ENCODE measurements around the gene MCM6. TPM values are rescaled to one million over a fixed set of nuclear protein-coding genes. Genes with fewer than 3 reads are reported as not detected.

Gene MCM6
- total RNA-seq, 1 donor from 2014 or later, result 28.9 TPM

DNA sequence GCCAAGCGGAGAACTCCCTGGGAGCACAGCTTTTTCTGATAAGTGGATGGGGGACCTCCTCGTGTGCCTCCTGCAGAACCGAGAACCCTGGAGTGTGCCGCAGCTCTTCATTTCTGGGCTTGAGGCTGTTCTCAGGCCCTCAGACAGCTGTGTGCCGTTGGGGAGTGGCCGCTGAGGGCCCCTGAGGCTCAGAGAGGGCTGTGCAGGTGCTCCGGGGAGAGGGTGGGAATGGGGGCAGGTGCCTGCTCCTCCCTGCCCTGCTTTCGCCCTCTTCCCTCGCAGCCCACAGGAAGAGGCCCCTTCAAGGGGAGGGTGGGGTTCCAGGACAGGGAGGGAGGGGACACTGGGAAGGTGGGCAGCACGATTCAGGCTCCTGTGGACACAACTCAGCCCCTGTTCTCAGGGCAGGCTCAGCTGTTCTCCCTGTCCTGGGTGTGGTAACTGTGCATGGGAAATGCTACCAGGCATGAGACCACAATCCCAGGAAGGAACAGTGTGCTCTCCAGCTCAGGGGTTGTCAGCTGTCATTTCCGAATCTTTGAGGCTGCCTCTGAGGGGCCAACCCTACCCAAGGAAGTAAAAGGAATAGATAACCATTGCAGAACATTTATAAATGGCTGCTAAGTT, 50.6 kb downstream of the MCM6 start:
- DNase-seq (no peak), ATAC-seq (ENCODE audit: low read depth) (no peak)
- peaks cover 15% of the 10 kb centered on the region for H3K9me3 Mint-ChIP-seq
- peaks cover 2% of the 10 kb centered on the region for H3K36me3 Mint-ChIP-seq (ENCODE audit: low read depth)
- TF ChIP-seq CTCF (IDR thresholded peaks at IDR 0.05), result no peak
- POLR2A ChIA-PET, result no interaction called here
- H3K4me1 Mint-ChIP-seq, result no peaks in the 10 kb centered on the region
- intact Hi-C loops (cut with micrococcal nuclease), result no loop called here
- H3K27ac Mint-ChIP-seq, result no peak overlapping the region
- CTCF ChIA-PET, result no interaction called here
- H3K27me3 Mint-ChIP-seq, result peaks cover 2% of the 10 kb centered on the region
- no peak overlapping the region for H3K4me3 Mint-ChIP-seq

DNA sequence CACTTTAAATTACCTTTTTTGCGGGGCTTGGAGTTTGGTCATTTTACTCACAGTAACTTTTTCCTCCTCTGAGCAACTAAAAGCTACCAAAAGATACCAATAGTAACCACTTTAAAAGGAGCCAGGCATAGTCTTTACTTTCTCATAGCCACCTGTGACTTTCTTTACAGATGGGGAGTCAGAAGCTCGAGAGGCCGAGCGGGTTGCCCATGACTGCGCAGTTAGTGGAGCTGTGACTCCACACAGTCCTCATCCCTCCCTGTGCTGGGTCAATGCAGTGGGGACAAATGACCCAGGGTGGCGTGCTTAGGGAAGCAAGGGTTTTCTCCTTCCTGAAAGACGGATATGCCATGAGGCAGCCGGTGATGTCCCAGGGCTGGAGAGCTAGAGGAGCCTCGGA, 51.1 kb downstream of the MCM6 start:
- H3K27ac Mint-ChIP-seq, result no peak overlapping the region
- H3K4me3 Mint-ChIP-seq, result no peak overlapping the region
- TF ChIP-seq CTCF (IDR thresholded peaks at IDR 0.05), result no peak
- H3K36me3 Mint-ChIP-seq (ENCODE audit: low read depth), result peaks cover 2% of the 10 kb centered on the region
- ChIA-PET CTCF (no interaction called here), POLR2A (no interaction called here)
- H3K27me3 Mint-ChIP-seq, result peaks cover 2% of the 10 kb centered on the region
- H3K4me1 Mint-ChIP-seq, result peaks cover 3% of the 10 kb centered on the region
- intact Hi-C loops (cut with micrococcal nuclease), result no loop called here
- ATAC-seq (ENCODE audit: low read depth), result no peak
- peaks cover 15% of the 10 kb centered on the region for H3K9me3 Mint-ChIP-seq
- DNase-seq, result no peak

DNA sequence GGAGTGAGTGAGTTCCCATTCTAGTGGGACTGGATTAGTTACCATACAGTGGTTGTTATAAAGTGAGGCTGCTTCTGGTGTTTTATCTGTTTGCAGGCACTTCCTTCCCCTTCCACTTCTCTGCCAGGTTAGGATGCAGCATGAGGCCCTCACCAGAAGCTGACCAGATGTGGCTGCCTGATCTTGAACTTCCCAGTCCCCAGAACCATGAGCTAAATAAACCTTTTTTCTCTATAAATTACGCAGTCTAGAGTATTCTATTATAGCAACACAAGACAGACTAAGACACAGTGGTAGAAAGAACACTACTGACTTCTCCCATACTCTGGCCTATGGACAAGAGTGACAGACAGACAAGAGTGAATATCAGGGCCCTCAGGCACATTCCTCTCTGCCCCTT, 53.4 kb downstream of the MCM6 start:
- Mint-ChIP-seq H3K36me3 (ENCODE audit: low read depth) (peaks cover 2% of the 10 kb centered on the region), H3K4me3 (no peak overlapping the region), H3K27ac (no peak overlapping the region), H3K4me1 (peaks cover 3% of the 10 kb centered on the region), H3K9me3 (peaks cover 15% of the 10 kb centered on the region), H3K27me3 (peaks cover 6% of the 10 kb centered on the region)
- no peak for ATAC-seq (ENCODE audit: low read depth)
- POLR2A ChIA-PET, result no interaction called here
- CTCF ChIA-PET, result no interaction called here
- DNase-seq, result no peak
- TF ChIP-seq CTCF (IDR thresholded peaks at IDR 0.05), result no peak
- intact Hi-C loops (cut with micrococcal nuclease), result no loop called here

DNA sequence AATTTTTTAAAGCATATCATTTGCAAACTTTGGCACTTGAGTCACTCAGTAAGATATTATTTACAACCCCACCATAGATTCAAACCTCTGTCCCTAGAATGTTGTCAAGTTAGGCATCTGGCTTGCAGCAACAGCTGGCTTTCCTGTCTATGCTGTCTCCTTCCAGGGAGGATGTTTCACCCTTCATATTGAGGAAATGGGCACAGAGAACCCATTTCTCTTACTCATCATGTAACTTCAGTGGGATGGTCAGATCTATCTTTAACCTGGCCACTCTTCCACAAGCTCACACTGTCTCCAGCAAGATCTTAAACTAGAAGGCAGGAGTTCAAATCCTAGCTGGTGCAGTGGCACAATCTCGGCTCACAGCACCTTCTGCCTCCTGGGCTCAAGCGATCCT, 55.1 kb downstream of the MCM6 start:
- no peak overlapping the region for H3K4me3 Mint-ChIP-seq
- CTCF ChIA-PET, result no interaction called here
- peaks cover 2% of the 10 kb centered on the region for H3K36me3 Mint-ChIP-seq (ENCODE audit: low read depth)
- H3K4me1 Mint-ChIP-seq, result peaks cover 3% of the 10 kb centered on the region
- intact Hi-C loops (cut with micrococcal nuclease), result no loop called here
- no peak for DNase-seq
- peaks cover 15% of the 10 kb centered on the region for H3K9me3 Mint-ChIP-seq
- H3K27me3 Mint-ChIP-seq, result peaks cover 6% of the 10 kb centered on the region
- TF ChIP-seq CTCF (IDR thresholded peaks at IDR 0.05), result no peak
- no peak overlapping the region for H3K27ac Mint-ChIP-seq
- no peak for ATAC-seq (ENCODE audit: low read depth)
- POLR2A ChIA-PET, result interaction anchor here (0.7 kb wide), 1 partner anchor 557 kb away, joined by 7 read pairs; no protein-coding TSS in a partner anchor

DNA sequence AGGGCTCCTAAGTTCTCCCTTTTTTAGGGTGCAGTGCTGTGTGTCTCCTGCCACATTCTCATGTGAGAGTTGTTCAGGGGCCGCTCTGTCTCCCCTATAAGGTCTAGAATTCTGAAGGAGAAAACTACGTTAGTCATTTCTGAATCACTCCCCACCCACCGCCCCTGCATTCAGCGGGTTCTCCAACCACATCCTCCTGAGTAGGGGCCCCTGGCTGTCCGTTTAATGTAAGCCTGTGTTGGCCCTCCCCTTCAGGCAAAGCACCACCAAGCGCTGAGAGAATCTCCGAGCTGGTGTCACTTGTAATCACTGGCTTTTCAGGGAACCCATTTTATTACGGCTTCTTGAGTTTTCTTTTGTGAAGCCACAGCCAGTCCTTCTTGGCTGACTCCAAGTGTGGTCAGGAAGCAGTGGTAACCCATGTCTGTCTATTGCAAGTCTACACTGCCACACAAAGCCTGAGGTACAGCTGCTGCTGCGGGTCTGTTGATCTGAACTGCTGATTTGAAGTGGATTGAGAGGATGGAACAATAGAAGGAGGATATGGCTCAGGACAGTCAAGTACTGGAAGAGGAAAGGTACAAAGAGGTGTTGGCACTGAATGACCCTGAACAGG, 56.1 kb downstream of the MCM6 start:
- no peak overlapping the region for H3K27ac Mint-ChIP-seq

More for the DNA sequence above, 56.1 kb downstream of the MCM6 start:
- Mint-ChIP-seq H3K36me3 (ENCODE audit: low read depth) (peaks cover 2% of the 10 kb centered on the region), H3K4me3 (no peak overlapping the region), H3K9me3 (peaks cover 15% of the 10 kb centered on the region), H3K27me3 (peaks cover 6% of the 10 kb centered on the region), H3K4me1 (peaks cover 3% of the 10 kb centered on the region)
- TF ChIP-seq CTCF (IDR thresholded peaks at IDR 0.05), result no peak
- DNase-seq (no peak), ATAC-seq (ENCODE audit: low read depth) (no peak)
- intact Hi-C loops (cut with micrococcal nuclease), result no loop called here
- CTCF ChIA-PET, result no interaction called here
- POLR2A ChIA-PET, result no interaction called here

All from activated B cell treated with CpG ODN at 0.5 μM for 24 hours (primary cell).